ENCODE measurements around the gene MCU. TPM values are rescaled to one million over a fixed set of nuclear protein-coding genes. Genes with fewer than 3 reads are reported as not detected.
"Not testable (repeated sequence)": the region's sequence is repeated elsewhere in the genome, so short reads cannot be mapped to it uniquely, and the experiment has no call there.

MCU gene, protein sequence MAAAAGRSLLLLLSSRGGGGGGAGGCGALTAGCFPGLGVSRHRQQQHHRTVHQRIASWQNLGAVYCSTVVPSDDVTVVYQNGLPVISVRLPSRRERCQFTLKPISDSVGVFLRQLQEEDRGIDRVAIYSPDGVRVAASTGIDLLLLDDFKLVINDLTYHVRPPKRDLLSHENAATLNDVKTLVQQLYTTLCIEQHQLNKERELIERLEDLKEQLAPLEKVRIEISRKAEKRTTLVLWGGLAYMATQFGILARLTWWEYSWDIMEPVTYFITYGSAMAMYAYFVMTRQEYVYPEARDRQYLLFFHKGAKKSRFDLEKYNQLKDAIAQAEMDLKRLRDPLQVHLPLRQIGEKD
- 9.9 TPM for polyA plus RNA-seq (2013)

DNA sequence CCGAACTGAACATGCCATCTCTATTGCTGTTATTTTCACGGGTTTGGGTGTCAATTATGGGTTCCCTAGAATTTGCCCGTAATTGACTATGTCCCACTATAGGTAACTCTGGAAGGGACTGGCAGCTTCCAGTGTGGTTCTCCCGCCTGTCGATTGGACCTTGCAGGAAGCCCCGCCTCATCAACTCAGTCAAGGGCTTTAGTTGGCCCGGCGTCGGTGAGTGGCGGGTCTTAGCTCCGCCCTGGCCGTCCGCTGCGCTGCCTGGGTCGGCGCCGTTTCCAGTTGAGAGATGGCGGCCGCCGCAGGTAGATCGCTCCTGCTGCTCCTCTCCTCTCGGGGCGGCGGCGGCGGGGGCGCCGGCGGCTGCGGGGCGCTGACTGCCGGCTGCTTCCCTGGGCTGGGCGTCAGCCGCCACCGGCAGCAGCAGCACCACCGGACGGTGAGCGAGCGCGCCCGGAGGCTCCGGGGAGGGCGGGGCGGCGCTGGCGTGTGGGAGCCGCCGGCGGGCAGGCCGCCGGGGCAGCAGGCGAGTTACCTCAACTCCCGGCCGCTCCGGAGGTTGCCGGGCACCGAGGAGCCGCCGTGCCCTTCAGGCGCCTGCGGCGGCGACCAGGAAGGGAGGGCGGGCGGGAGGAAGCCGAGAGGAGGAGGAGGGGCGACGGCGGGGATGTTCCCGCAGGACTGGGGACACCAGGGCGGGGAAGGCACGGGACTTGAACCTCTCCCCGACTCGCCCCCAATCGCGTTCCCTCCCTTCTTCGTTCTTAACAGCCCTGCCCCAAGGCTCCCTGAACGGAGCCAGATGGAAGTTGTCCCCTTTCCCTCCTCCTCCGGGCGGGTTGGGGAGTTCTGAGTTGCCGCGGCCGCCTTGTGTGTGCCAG, at the start of gene MCU:
Gene MCU, plus strand, starts transcription at position 281 of the 881 bp plus-strand sequence. Its CDS starts 9 bp downstream, at position 290.
- Histone ChIP-seq H3K9me3 (ENCODE audit: control extremely low read depth in 1 of 5, control insufficient read depth in 4 of 5, insufficient read depth in 2 of 5, low read depth in 1 of 5, low read length in 4 of 5) (no peaks in the 10 kb centered on the region), H3K4me1 (ENCODE audit: control extremely low read depth in 1 of 4, control insufficient read depth in 4 of 4, insufficient read depth in 4 of 4, low read length in 3 of 4) (peaks cover 19 to 33% (median 25%) of the 10 kb centered on the region in 4 experiments), H3K27me3 (replicated peaks in 2 of 5; ENCODE audit: control insufficient read depth in 4 of 5, insufficient read depth in 5 of 5, low read length in 4 of 5) (no peaks in the 10 kb centered on the region), H3K27ac (ENCODE audit: insufficient read depth in 1 of 2, low read depth in 1 of 2, low read length in 2 of 2, poor library complexity in 1 of 2, severe bottlenecking in 2 of 2) (peak within 1 kb of the TSS in 1 of 2 experiments; percentile 55), H3K36me3 (ENCODE audit: control insufficient read depth in 4 of 4, insufficient read depth in 4 of 4, low read length in 3 of 4) (no peaks in the 10 kb centered on the region), H3K4me3 (ENCODE audit: control insufficient read depth in 1 of 7, extremely low read depth in 1 of 7, insufficient read depth in 4 of 7, low read depth in 2 of 7, low read length in 6 of 7) (peak within 1 kb of the TSS; percentile 79 to 98 (median 85))
- ChIA-PET CTCF (interaction anchor here (0.9 to 4.8 kb wide), 4 partner anchors 11 to 143 kb away, joined by 3 to 43 read pairs (median 3); no protein-coding TSS in a partner anchor), POLR2A (interaction anchor here (0.5 to 1.3 kb wide), 4 partner anchors 11 to 328 kb away, joined by 3 to 7 read pairs (median 4); no protein-coding TSS in a partner anchor)
- peak; percentile 93 to 96 (median 95) for DNase-seq
- 0% methylated on average over 61 of the region's 83 CpGs for WGBS (ENCODE audit: insufficient coverage)

DNA sequence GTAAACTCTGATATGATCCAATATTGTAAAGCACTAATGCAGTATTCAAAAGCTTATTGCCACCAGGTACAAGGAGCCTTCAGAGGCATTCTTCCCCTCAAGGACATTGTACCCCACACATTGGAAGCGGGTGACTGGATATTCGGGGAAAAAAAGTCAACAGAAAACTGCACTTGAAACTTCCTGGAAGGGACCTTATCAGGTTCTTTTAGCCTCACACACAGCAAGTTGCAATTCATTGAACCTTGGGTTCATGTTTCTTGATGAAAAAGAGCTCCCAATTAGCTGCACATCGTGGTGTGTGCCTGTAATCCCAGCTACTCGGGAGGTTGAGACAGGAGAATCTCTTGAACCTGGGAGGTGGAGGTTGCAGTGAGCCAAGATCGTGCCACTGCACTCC, 49.6 kb upstream of the MCU start:
- Histone ChIP-seq H3K27me3 (replicated peaks in 2 of 5; ENCODE audit: control insufficient read depth in 4 of 5, insufficient read depth in 5 of 5, low read length in 4 of 5) (no peaks in the 10 kb centered on the region), H3K9me3 (ENCODE audit: control extremely low read depth in 1 of 5, control insufficient read depth in 4 of 5, insufficient read depth in 2 of 5, low read depth in 1 of 5, low read length in 4 of 5) (no peaks in the 10 kb centered on the region), H3K27ac (ENCODE audit: insufficient read depth in 1 of 2, low read depth in 1 of 2, low read length in 2 of 2, poor library complexity in 1 of 2, severe bottlenecking in 2 of 2) (no peak overlapping the region), H3K36me3 (ENCODE audit: control insufficient read depth in 4 of 4, insufficient read depth in 4 of 4, low read length in 3 of 4) (no peaks in the 10 kb centered on the region), H3K4me3 (ENCODE audit: control insufficient read depth in 1 of 7, extremely low read depth in 1 of 7, insufficient read depth in 4 of 7, low read depth in 2 of 7, low read length in 6 of 7) (no peak overlapping the region), H3K4me1 (ENCODE audit: control extremely low read depth in 1 of 4, control insufficient read depth in 4 of 4, insufficient read depth in 4 of 4, low read length in 3 of 4) (peaks cover 0 to 13% (median 5%) of the 10 kb centered on the region in 4 experiments)
- CTCF ChIA-PET = interaction anchor here (0.7 kb wide), 1 partner anchor 43 kb away, joined by 3 read pairs; no protein-coding TSS in a partner anchor
- WGBS (ENCODE audit: insufficient coverage) = 96% methylated on average over 4 of the region's 5 CpGs
- POLR2A ChIA-PET = no interaction called here
- DNase-seq = no peak

DNA sequence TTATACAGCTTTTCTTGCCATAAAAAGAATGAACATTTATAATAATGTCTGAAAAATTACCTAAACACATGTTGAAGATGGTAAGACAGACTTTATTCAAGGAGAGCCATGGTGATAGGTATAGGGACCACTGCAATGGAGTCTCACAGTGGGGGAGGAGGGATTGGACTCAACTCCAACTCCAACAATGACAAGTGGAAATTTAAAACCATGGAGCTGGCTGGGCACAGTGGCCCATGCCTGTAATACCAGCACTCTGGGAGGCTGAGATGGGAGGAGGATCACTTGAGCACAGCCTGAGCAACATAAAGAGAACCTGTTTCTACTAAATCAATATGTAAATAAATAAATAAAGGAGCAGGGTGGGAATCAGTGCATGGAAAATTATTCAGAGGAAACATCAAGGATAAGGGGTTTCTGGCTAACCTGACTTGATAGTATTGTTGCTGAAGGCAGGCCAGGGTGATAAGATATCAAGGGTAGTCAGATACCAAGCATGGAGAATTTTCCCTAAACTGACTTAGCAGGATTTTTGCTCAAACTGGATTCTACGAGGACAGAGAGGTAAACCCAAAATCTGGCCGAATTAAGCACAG, 46.6 kb upstream of the MCU start:
- Histone ChIP-seq H3K36me3 (ENCODE audit: control insufficient read depth in 4 of 4, insufficient read depth in 4 of 4, low read length in 3 of 4) (no peaks in the 10 kb centered on the region), H3K4me1 (ENCODE audit: control extremely low read depth in 1 of 4, control insufficient read depth in 4 of 4, insufficient read depth in 4 of 4, low read length in 3 of 4) (no peaks in the 10 kb centered on the region), H3K27me3 (replicated peaks in 2 of 5; ENCODE audit: control insufficient read depth in 4 of 5, insufficient read depth in 5 of 5, low read length in 4 of 5) (no peaks in the 10 kb centered on the region), H3K27ac (ENCODE audit: insufficient read depth in 1 of 2, low read depth in 1 of 2, low read length in 2 of 2, poor library complexity in 1 of 2, severe bottlenecking in 2 of 2) (no peak overlapping the region), H3K9me3 (ENCODE audit: control extremely low read depth in 1 of 5, control insufficient read depth in 4 of 5, insufficient read depth in 2 of 5, low read depth in 1 of 5, low read length in 4 of 5) (no peaks in the 10 kb centered on the region), H3K4me3 (ENCODE audit: control insufficient read depth in 1 of 7, extremely low read depth in 1 of 7, insufficient read depth in 4 of 7, low read depth in 2 of 7, low read length in 6 of 7) (no peak overlapping the region)
- WGBS (ENCODE audit: insufficient coverage) = 100% methylated on average over 2 of the region's 2 CpGs
- no peak for DNase-seq
- CTCF ChIA-PET = interaction anchor here (1.3 kb wide), 1 partner anchor 11 kb away, joined by 4 read pairs; no protein-coding TSS in a partner anchor
- POLR2A ChIA-PET = no interaction called here

DNA sequence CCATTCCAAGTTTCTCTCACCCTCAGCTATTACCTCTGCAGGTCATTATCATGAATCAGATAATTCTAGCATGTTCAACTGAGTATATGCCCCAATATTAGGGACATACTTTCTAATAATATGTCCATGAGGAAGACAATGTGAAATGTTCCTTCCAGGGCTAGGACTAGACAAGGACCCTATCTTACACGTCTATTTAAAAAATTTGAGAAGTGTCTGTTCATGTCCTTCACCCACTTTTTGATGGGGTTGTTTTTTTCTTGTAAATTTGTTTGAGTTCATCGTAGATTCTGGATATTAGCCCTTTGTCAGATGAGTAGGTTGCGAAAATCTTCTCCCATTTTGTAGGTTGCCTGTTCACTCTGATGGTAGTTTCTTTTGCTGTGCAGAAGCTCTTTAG, 45.0 kb upstream of the MCU start:
- DNase-seq; H3K27me3 ChIP-seq (replicated peaks in 2 of 5; ENCODE audit: control insufficient read depth in 4 of 5, insufficient read depth in 5 of 5, low read length in 4 of 5); H3K4me3 ChIP-seq (ENCODE audit: control insufficient read depth in 1 of 7, extremely low read depth in 1 of 7, insufficient read depth in 4 of 7, low read depth in 2 of 7, low read length in 6 of 7); H3K4me1 ChIP-seq (ENCODE audit: control extremely low read depth in 1 of 4, control insufficient read depth in 4 of 4, insufficient read depth in 4 of 4, low read length in 3 of 4); POLR2A ChIA-PET; H3K27ac ChIP-seq (ENCODE audit: insufficient read depth in 1 of 2, low read depth in 1 of 2, low read length in 2 of 2, poor library complexity in 1 of 2, severe bottlenecking in 2 of 2); H3K9me3 ChIP-seq (ENCODE audit: control extremely low read depth in 1 of 5, control insufficient read depth in 4 of 5, insufficient read depth in 2 of 5, low read depth in 1 of 5, low read length in 4 of 5); H3K36me3 ChIP-seq (ENCODE audit: control insufficient read depth in 4 of 4, insufficient read depth in 4 of 4, low read length in 3 of 4); CTCF ChIA-PET: not testable (repeated sequence)
- WGBS (ENCODE audit: insufficient coverage) = no CpG with 5 or more reads among the region's 3 CpGs

DNA sequence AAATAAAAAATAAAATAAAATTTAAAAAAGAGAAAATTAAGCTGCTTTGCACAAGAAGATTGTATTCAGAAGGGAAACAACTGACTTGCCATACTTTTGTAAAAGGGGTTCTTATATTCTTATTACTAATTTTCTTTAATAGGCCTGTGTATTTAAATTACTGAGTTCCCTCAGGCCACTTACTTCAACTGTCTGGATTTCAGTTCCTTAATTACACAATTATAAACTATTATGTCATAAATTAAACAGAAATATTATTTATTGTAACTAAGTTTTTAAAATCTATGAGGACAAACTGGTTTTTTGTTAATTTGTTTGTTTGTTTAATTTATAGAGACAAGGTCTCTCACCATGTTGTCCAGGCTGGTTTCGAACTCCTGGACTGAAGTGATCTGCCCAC, 43.6 kb upstream of the MCU start:
- POLR2A ChIA-PET = no interaction called here
- H3K27ac ChIP-seq (ENCODE audit: insufficient read depth in 1 of 2, low read depth in 1 of 2, low read length in 2 of 2, poor library complexity in 1 of 2, severe bottlenecking in 2 of 2) = no peak overlapping the region
- no peaks in the 10 kb centered on the region for H3K4me1 ChIP-seq (ENCODE audit: control extremely low read depth in 1 of 4, control insufficient read depth in 4 of 4, insufficient read depth in 4 of 4, low read length in 3 of 4)
- no peak for DNase-seq
- no peaks in the 10 kb centered on the region for H3K27me3 ChIP-seq (replicated peaks in 2 of 5; ENCODE audit: control insufficient read depth in 4 of 5, insufficient read depth in 5 of 5, low read length in 4 of 5)
- 100% methylated on average over 1 of the region's 1 CpG for WGBS (ENCODE audit: insufficient coverage)
- H3K4me3 ChIP-seq (ENCODE audit: control insufficient read depth in 1 of 7, extremely low read depth in 1 of 7, insufficient read depth in 4 of 7, low read depth in 2 of 7, low read length in 6 of 7) = no peak overlapping the region
- no peaks in the 10 kb centered on the region for H3K9me3 ChIP-seq (ENCODE audit: control extremely low read depth in 1 of 5, control insufficient read depth in 4 of 5, insufficient read depth in 2 of 5, low read depth in 1 of 5, low read length in 4 of 5)
- H3K36me3 ChIP-seq (ENCODE audit: control insufficient read depth in 4 of 4, insufficient read depth in 4 of 4, low read length in 3 of 4) = no peaks in the 10 kb centered on the region
- CTCF ChIA-PET = no interaction called here

DNA sequence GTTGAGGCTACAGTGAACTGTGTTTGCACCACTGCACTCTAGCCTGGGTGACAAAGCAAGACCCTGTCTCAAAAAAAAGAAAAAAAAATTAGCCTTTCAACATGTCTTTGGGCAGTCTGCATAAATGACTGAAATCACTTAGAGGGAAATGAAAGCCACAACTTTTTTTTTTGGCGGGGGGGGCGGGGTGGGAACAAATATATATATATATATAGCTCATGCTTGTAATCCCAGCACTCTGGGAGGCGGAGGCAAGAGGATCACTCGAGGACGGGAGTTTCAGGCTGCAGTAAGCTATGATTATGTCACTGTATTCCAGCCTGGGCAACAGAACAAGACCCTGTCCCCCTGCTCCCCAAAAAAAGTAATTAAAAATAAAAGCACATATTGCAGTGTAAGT, 42.7 kb upstream of the MCU start:
- DNase-seq = no peak
- Histone ChIP-seq H3K9me3 (ENCODE audit: control extremely low read depth in 1 of 5, control insufficient read depth in 4 of 5, insufficient read depth in 2 of 5, low read depth in 1 of 5, low read length in 4 of 5) (no peaks in the 10 kb centered on the region), H3K27me3 (replicated peaks in 2 of 5; ENCODE audit: control insufficient read depth in 4 of 5, insufficient read depth in 5 of 5, low read length in 4 of 5) (no peaks in the 10 kb centered on the region), H3K4me1 (ENCODE audit: control extremely low read depth in 1 of 4, control insufficient read depth in 4 of 4, insufficient read depth in 4 of 4, low read length in 3 of 4) (no peaks in the 10 kb centered on the region), H3K27ac (ENCODE audit: insufficient read depth in 1 of 2, low read depth in 1 of 2, low read length in 2 of 2, poor library complexity in 1 of 2, severe bottlenecking in 2 of 2) (no peak overlapping the region), H3K36me3 (ENCODE audit: control insufficient read depth in 4 of 4, insufficient read depth in 4 of 4, low read length in 3 of 4) (no peaks in the 10 kb centered on the region), H3K4me3 (ENCODE audit: control insufficient read depth in 1 of 7, extremely low read depth in 1 of 7, insufficient read depth in 4 of 7, low read depth in 2 of 7, low read length in 6 of 7) (no peak overlapping the region)
- POLR2A ChIA-PET = no interaction called here
- CTCF ChIA-PET = no interaction called here
- no CpG with 5 or more reads among the region's 5 CpGs for WGBS (ENCODE audit: insufficient coverage)

All from common myeloid progenitor, CD34-positive (primary cell).